Posterior cingulate gyrus (tissue), 11 donors: ENCODE results near the gene UGGT2.
A peak's percentile ranks its signal among the peaks of the same experiment; 100 is the strongest.
"Not testable (repeated sequence)": the region's sequence is repeated elsewhere in the genome, so short reads cannot be mapped to it uniquely, and the experiment has no call there.

ENCODE experiments used
- DNase-seq, 10 donors: peaks; one replicate each; pipeline versions ENCODE4 v3.0.0 to v3.0.0-alpha.2; 2020 to 2021; ENCODE audit warnings: mixed read lengths in 3 of 10
- intact Hi-C: fragments of 100-400 bp; cut with DNase I; formaldehyde crosslinking; loops from one replicate; pipeline ENCODE4 v1.15.1; 2023

Gene UGGT2

GRCh38 chr13:96050955-96051354 is 2.2 kb downstream of the UGGT2 start:
- intact Hi-C loops, DNase-seq: not testable (repeated sequence)

- DNase-seq, intact Hi-C loops: not testable (repeated sequence)
Measured at GRCh38 chr13:96046449-96047126, 6.6 kb downstream of the UGGT2 start.

DNA sequence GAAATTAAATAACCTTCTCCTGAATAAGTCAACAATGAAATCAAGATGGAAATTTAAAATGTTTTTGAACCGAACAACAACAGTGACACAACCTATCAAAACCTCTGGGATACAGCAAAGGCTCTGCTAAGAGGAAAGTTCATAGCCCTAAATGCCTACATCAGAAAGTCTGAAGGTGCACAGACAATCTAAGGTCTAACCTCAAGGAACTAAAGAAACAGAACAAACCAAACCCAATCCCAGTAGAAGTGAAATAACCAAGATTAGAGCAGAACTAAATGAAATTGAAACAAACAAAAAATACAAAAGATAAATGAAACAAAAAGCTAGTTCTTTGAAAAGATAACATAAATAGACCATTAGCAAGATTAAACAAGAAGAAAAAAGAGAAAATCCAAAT is 9.0 kb downstream of the UGGT2 start:
- intact Hi-C loops, result no loop called here
- DNase-seq, result no peak

DNA sequence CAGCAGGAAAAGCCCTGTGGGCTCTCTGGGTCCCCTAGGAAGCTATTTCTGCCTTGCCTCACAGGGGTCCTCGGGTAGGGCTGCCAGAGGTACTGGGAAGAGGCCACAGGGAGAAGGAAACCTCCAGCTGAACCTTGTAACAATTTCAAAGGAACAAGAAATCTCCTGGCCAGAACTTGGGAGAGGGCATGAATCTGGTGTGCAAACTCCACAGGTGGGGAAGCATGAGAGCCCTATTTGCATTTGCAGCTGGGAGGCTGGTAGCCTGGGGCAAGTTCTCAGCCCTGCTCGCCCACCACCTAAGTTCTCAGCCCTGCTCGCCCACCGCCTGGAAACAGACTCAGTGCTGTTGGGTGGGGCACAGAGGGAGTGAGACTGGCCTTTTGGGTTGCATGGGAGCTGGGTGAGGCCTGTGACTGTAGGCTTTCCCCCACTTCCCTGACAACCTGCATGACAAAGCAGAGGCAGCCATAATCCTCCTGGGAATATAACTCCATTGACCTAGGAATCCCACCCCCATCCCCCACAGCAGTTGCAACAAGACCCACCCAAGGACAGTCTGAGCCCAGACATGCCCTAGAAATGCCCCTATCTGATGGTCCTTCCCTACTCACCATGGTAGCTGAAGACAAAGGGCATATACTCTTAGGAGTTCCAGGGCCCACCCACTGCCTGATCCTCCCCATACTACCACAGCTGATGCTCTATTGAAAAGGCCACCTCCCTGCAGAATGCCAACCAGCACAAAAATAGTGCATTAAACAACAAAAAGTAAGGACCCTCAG is 11.7 kb downstream of the UGGT2 start:
- intact Hi-C loops, result no loop called here
- no peak for DNase-seq

GRCh38 chr13:96036515-96036914 is 16.7 kb downstream of the UGGT2 start:
- no peak for DNase-seq
- intact Hi-C loops, result no loop called here

DNA sequence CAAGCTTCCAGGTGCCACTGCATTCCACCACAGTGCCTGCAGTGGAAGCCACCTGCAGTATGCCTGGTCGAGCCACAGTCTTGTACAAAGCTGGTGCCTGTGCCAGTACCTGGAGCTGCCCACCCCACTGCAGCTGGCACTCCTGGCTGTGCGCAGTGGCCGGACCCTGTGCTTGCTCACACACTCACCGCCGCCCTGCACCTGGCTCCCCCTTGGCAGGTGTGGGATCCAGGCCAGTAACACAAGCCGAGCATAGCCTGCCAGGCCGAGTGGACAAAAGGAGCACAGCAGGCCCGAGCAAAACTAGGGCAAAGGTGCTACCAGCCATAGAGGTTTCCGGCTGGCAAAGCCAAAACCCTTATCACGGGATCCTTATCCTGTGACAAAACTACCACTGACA is 18.5 kb downstream of the UGGT2 start:
- intact Hi-C loops, result no loop called here
- peak in 1 of 10 donors; percentile 75 for DNase-seq

GRCh38 chr13:96033220-96034015 is 19.8 kb downstream of the UGGT2 start:
- DNase-seq, result peak in 3 of 10 donors; percentile 54 to 64 (median 61)
- intact Hi-C loops, result no loop called here

DNA sequence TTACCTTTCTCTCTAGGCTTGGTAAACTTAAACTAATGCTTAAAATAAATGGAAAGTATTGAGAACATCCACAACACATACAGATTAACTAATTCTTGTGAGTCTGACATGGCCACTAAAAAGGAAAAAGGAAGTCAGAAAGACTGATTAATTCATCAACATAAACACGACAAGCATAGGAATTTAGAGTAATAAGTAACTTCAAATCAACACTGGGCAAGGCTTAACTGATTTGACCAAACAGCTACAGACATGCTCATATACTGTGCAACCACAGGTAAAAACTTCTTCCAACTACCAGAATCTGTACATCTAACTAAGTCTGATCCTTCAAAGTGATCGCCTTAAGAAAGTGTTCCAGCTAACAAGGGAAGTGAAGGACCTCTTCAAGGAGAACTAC is 20.5 kb downstream of the UGGT2 start:
- DNase-seq, result no peak
- intact Hi-C loops, result no loop called here

DNA sequence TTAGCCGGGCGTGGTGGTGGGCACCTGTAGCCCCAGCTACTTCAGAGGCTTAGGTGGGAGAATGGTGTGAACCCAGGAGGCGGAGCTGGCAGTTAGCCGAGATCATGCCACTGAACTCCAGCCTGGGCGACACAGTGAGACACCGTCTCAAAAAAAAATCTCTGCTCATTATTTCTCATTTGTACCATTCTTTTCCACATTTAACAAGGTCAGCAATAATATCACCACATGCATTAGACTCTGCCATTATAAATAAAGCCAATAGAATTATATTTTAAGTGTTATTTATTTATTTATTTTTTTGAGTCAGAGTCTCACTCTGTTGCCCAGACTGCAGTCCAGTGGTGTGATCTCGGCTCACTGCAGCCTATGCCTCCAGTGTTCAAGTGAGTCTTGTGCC is 24.2 kb downstream of the UGGT2 start:
- intact Hi-C loops, result loop anchor here (10.0 kb wide), 1 partner anchor 786 kb away; no protein-coding TSS in a partner anchor
- no peak for DNase-seq

- no peak for DNase-seq
Measured at GRCh38 chr13:96027496-96027895, 25.7 kb downstream of the UGGT2 start.

GRCh38 chr13:96025283-96025682 is 27.9 kb downstream of the UGGT2 start:
- no peak for DNase-seq
- intact Hi-C loops, result loop anchor here (10.0 kb wide), 1 partner anchor 790 kb away; no protein-coding TSS in a partner anchor

More at GRCh38 chr13:96027496-96027895, 25.7 kb downstream of the UGGT2 start:
- intact Hi-C loops, result loop anchor here (10.0 kb wide), 1 partner anchor 787 kb away; no protein-coding TSS in a partner anchor

DNA sequence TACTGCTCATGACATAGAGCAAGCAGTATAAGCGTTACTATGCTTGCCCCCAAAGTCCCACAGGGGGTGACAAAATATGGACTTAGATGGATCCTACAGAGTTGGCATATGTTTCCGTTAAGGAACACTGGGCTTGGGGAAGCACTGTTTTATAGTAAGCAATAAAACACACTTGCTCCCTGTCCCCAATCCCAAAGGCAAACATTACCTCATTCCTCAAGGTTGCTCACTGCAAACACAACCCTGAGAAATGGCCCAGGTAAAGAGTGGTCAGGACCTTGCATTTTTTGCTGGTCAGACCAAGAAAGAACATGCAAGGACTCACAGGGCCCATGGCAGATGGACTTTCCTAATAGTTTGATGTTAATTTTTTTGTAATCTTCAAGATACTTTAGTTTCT is 32.3 kb downstream of the UGGT2 start:
- intact Hi-C loops, result loop anchor here (5.0 to 10.0 kb wide), 3 partner anchors 794 to 1006 kb away; no protein-coding TSS in a partner anchor
- no peak for DNase-seq

DNA sequence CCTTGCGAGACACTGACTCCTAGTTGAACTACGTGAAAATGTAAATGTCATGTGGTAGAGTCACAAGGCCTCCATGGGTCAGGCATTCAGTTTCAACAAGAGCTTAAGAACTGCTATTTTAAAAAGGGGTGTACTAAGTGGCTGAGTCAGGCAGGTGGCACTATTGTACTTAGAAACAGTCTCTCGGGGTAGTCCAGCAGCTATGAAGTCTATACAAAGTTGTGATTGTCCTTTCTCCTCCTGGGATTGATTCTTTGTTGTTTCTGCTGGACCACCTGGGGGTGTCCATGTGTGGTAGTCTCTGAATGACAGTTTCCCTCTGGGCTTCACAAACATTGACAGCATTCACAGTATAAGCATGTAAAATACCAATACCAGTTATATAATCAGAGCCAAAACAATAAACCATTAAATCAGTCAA is 33.0 kb downstream of the UGGT2 start:
- peak in 4 of 10 donors; percentile 21 to 61 (median 34) for DNase-seq
- intact Hi-C loops, result loop anchor here (5.0 to 10.0 kb wide), 3 partner anchors 795 to 1007 kb away; no protein-coding TSS in a partner anchor

GRCh38 chr13:96018135-96018534 is 35.1 kb downstream of the UGGT2 start:
- intact Hi-C loops, result no loop called here
- no peak for DNase-seq

DNA sequence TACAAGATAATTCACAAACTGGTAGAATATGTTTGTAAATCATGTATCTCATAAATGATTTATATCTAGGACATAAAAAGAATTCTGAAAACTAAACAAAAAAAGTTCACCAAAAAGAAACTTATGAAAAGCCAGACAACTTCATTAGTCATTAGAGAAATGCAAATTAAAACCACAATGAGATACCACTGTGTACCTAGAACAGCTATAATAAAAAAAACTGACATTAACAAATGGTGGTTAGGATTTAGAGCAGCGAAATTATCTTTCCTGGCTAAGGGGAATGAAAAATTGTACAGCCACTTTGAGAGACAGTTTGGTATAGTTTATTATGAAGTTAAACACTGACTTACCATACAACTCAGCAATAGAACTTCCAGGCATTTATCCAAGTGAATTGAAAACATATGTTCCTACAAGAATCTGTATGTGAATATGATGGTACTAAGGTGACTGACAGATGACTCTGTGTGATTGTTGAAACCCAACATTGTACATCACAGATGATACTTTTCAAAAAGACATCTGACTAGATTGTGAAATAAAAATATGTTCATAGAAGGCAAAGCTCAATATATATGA is 41.8 kb downstream of the UGGT2 start:
- no peak for DNase-seq
- intact Hi-C loops, result no loop called here

DNA sequence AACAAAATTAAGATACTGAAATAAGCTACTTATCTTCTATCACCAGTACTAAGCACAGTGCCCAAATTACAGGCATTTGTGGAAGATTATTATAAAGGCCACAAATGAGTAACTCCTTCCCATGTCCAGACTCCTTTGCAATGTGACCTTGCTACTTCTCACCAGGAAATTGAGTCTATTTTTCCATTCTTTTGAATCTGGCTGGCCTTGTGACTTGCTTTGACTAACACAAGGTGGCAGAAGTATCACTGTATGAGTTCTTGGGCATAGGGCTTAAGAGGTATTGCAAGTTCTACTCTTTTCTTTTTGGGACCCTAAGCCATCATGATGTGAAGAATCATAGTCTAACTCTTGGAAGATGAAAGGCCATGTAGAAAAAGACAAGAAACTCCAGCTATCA is 49.9 kb downstream of the UGGT2 start:
- intact Hi-C loops, result no loop called here
- no peak for DNase-seq

DNA sequence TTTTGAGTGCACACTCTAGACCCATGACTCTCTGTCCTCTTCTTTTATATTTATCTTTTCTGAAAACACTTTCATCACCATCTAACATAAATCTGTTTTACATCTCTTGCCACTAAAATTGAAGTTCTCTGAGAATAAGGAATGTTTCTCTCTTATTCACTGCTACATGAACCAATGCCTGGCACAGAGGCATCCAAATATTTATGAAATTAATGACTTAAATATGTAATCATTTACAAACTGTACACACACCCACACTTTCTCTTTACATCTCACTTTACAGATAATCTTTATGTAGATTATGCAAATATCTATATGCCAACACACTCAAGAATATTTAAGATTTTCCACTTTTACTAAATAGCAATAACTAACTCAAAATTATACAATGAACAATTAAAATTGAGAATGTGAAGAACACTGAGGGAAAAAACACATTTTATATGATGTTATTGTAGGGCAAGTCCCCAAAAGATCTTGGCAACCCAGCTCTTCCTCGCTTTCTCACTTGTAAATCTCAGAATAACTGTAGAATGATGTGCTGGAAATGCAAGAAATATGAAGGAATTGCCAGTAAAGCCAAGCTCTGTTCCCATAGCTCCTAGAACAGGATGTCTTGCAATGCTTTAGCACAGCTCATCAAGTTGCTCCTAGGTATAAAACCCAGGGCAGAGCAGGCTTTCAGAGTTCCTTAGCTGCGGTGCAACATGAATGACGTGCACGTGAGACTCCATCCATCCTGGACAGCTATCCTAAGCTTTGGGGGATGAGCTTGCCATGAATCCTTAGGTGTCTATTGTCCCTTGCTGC is 50.7 kb downstream of the UGGT2 start:
- DNase-seq, result no peak
- intact Hi-C loops, result no loop called here

DNA sequence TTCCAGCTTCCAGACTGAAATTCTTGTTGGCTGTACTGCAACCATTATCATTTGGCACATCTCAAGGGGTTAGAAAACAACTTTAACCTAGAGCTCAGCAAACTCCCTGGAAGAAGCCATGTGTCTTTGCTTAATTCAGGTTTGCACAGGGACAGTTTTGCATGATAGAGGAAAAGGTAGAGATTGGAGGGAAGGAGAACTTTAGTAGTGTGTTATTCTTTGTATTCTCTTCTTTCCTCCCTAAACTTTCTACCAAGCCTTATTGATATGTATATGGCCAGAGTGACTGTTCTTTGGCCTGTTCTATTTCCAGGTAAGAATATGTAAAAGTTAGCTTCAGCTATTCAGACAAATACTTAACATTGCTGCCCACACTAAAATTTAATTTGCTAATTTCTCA is 53.1 kb downstream of the UGGT2 start:
- intact Hi-C loops, result no loop called here

GRCh38 chr13:95987841-95988240 is 65.4 kb downstream of the UGGT2 start:
- intact Hi-C loops, result no loop called here
- peak in 1 of 10 donors; percentile 20 for DNase-seq

More for the DNA sequence above, 53.1 kb downstream of the UGGT2 start:
- no peak for DNase-seq
